GM18909 (cell line): Measurements from ENCODE around the gene TST.
"Not testable (repeated sequence)": the region's sequence is repeated elsewhere in the genome, so short reads cannot be mapped to it uniquely, and the experiment has no call there.

Source experiments
- ATAC-seq: cut with Tn5 transposase; IDR thresholded peaks from one replicate; pipeline ENCODE4 v1.9.1; 2021; ENCODE audit warnings: mild to moderate bottlenecking; ENCODE audit not compliant: unreplicated experiment, poor library complexity

The TST gene

DNA sequence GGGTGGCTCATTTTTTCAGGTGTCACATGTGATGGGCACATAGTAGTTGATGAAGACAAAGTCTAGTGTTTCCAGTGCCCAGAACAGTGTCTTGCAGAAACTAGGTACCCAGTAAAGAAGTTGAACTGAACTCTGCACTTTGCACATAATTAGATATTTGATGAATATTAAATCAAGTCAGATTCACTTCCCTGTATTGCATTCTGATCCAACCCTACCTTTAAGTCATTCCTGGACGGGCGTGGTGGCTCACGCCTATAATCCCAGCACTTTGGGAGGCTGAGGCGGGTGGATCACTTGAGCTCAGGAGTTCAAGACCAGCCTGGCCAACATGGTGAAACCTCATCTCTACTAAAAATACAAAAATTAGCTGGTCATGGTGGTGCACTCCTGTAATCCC is 30.2 kb downstream of the TST start:
- ATAC-seq = not testable (repeated sequence)

GRCh38 chr22:36988075-36988832 is 31.0 kb downstream of the TST start:
- no peak for ATAC-seq

DNA sequence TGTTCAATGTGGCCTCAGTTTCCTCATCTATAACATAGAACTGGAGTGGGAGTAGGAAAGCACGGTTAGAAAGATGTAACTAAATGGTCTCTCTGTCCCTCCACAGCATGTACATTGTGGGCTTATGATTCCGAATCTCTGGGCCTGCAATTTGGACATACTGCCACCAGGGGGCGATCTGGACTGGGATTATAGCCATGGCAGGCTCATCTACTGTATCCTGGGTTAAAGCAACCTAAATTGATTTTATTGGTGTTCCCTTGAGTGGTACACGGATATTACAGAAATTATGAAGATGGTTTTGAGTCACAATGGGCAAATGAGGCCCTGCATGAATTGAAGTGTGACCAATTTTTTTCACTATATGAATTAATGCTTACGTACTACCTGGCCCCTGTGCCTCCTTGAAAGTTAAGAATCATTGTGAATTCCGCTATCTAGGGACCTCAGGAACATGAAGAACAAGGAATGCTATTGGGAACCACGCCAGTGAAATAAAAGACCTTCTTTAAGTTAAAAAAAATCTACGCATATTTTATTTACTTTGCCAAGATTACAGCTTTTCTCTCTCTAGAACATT is 32.9 kb downstream of the TST start:
- no peak for ATAC-seq

DNA sequence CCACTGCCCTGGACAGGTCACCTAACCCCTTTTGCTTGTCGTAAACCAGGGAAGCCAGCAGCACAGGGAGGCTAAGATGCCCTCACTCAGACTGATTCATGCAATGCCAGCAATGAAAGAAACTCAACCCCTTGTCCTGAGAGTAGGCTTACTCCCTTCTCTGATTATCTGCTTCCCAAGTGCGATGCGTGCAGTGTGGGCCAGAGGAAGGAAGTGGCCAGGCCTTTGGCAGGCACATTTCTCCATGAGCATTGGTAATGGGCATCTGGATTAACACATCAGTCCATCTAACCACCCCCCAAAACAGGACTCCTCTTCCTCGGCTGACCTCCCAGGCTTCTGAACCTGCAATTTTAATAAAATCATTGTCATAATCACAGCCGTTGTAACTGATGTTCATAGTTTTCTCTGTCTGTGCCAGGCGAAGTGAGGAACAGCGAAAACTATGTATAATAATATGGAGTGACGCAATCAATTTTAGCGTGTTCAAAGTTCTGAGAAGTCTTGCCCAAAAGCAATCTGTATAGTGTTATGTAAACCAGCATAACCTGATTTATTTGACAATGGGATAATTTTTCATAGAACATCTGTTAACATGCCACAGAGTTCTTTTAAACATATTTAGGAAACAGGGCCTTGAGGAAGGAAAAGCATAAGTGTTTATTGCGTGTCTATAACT is 33.9 kb downstream of the TST start:
- no peak for ATAC-seq

DNA sequence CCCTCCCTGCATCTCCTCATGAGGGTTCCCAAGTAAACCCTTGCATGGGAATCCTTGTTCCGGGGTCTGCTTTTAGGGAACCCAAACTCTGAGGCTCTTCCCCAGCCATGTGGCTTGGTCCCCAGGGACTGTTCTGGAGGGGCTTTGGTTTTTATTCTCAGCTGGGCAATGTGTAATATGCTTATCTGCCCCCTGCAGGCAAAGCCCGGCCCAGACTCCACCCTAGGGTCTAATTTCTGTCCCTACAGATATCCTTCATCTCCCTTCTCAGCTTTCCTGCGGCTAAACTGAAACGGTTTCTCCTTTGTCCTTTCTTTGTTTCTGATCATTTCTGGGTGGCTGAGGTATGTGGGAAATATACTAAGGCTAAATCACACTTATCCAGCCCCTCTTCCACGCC is 37.1 kb downstream of the TST start:
- ATAC-seq = no peak

- no peak for ATAC-seq
Observed at GRCh38 chr22:36981247-36981775, 37.9 kb downstream of the TST start.

DNA sequence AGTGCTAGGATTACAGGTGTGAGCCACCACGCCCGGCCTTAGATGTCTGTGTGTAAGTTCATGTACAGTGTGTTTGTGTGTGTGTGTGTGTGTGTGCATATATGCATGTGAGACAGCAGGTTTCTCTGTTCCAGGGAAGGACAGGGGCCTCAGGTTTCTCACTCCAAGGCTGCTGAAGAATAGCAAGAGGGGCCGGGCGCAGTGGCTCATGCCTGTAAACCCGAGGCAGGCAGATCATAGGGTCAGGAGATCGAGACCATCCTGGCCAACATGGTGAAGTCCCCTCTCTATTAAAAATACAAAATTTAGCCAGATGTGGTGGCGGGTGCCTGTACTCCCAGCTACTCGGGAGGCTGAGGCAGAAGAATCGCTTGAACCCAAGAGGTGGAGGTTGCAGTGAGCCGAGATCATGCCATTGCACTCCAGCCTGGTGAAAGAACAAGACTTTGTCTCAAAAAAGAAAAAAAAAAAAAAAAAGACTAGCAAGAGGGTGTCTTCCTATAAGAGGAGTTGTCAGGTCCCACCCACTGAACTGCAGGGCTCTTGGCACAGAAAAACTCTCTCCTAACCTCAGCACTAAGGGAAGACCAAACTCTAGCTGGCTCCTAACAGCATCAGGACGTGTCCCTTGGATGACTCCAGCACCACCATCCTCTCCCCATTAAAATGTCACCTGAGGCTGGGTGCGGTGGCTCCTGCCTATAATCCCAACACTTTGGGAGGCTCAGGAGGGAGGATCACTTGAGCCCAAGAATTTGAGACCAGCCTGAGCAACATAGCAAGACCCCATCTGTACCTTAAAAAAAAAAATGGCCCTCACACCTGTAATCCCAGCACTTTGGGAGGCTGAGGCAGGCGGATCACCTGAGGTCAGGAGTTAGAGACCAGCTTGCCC is 40.0 kb downstream of the TST start:
- ATAC-seq = no peak

- peak; percentile 50 for ATAC-seq
Observed at GRCh38 chr22:36977947-36978660, 41.1 kb downstream of the TST start.

DNA sequence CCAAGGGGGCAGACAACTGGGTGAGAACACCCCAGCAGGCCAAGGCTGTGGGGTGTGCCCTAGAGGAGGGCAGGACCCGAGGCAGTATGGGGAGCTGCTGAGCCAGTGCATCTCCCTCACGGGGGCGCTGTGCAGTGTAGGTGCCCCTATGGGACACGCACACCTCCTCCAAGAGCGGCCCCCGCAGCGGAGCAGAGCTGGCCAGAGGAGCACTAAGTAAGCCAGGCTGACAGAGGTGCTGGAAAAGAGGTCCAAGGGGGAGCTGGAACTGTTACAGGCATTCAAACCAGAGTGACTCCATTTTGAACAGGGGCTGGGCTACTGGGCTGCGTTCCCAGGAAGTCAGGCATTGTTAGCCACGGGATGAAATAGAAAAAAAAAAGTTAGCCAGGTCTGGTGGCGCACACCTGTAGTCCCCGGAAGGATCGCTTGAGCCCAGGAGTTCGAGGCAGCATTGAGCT is 41.8 kb downstream of the TST start:
- ATAC-seq = no peak

DNA sequence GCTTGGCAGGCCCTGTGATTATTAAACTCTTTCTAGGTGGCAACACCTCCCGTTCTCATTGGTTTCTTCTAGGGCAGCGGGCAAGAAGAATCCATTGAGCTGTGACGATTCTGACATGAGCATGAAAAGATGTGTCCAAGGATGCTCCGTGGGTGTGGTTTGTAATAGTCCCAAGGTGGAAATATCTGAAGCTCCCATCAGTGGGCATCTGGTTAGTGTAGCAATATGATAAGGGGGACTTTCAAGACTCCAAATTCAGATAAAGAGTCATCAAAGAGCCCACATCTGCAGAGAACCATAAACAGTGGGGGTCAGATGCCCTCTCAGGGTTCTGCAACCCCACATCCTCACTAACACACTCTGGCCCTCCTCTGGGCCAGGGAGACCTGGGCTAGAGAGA is 42.6 kb downstream of the TST start:
- no peak for ATAC-seq

DNA sequence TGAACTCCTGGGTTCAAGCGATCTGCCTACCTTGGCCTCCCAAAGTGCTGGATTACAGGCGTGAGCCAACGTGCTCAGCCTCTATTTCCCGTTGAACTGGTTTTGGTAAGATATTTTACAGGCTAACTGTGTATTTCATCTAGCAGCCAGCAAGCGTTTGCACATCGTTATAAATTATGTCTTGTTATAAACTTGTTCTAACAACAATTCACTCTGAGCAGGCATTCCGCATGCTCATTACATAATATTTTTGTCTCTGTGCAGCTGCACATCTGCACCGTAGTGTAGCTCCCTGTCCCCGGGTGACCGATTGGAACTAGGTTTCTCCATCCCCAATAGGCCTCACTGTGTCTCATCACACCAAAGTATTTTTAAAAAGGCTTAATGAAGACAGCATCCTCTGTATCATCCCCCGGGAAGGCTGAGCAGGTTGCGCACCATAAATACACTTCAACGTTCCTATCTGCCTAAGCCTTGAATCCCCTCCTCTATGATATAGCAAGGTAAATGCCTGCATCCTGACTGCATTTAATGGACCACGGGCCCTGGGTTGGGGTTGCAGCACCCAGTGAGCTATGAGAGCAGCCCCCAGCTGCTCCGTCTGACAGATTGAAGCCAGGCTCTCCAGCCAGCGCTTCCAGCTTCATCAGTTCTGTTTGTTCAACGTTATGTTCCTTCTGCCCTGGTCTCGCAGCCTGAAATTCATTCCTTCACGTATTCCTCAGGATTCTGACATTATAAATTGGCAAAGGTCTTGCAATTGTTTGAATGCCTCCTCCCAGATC is 47.7 kb downstream of the TST start:
- no peak for ATAC-seq

DNA sequence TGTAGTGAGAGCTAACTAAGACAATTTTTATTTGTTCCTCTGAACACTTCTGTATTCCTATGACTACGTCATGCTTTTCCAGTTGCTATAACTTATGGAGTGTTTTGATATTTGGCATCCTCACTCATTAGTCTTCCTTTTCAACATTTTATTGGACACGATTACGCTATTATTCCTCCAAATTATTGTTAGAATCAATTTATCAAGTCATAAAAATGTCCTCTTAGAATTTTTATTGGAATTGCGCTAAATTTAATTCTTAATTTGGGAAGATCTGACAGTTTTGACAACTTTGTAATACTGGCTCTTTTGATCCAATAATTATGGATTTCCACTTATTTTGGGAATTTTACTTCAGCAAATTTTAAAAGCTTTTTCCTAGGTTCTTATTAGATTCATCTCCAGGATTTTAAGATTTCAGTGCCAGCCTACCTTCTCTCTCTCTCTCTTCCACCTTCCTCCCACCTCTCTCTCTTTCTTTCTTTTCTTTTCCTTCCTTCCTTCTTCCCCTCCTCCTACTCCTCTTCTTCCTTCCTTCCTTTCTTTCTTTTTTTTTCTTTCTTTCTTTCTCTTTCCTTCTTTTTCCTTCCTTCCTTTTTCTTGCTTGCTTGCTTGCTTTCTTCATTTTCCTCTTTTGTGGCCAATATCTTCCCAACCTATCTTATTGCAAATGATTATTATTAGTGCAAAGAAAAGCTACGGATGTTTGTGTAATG is 50.8 kb downstream of the TST start:
- no peak for ATAC-seq

GRCh38 chr22:36966851-36967540 is 52.3 kb downstream of the TST start:
- ATAC-seq = no peak

DNA sequence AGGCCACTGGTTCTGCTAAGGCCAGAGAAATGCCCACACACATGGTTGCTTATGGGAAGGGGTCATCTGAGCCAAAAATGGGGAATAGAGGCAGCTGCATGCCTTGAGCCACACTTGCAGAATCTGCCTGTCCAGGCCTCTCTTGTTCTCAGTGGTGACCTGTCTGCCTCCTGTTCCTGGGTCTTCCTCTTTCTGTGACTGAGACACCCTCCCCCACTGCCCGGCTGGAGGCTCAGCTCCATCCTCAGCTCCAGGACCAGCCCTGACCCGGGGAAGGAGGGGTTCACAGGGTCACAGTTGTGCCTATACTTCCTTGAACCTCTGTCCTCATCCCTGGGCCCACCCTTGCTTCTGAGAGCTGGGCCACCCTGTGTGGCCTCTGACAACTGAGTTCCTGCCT is 53.6 kb downstream of the TST start:
- no peak for ATAC-seq

GRCh38 chr22:36964106-36964505 is 55.1 kb downstream of the TST start:
- no peak for ATAC-seq

DNA sequence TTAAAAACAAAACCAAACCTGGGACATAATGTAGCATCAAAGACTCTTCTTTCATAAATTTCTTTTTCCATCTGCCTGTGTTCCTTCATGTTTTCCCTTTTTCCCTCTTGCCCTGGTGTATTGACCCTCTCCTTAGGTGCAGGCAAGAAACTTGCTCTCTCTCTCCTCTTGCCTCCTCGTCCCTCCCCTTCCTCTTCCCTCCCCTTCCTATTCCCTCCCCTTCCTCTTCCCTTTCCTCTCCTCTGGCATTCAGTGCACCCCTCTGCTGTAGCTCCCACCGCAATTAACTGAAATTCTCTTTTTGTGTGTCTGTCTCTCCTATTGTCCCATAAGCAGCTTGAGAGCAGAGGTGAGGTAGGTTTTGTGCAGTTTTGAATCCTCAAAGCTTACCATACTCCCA is 55.9 kb downstream of the TST start:
- no peak for ATAC-seq

DNA sequence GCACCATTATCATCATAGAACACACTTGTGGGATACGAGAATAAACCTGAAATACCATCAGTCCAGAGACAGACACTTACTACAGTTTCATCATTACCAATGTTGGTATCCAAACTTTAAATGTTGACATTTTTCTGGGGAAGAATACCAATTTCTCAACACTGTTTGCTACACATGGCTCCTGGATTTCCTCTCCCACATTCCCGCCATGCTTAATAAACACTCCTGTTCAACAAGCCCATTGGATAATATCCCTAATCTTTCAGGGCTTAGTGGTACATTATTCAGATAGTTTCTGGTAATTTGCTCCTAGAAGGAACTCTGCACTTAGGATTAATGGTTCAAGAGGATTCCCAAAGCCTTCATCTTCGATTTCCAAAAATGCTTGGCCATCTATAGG is 57.6 kb downstream of the TST start:
- ATAC-seq = no peak
